Uterus (tissue), 2 donors: ENCODE measurements around the gene SEC14L1.

Experiments used
- CTCF ChIP-seq, 4 experiments: fragments of 200-600 bp in 2 of 4; fragments of 450-650 bp in 2 of 4; sonication (generic) in 2 of 4; IDR thresholded peaks; one replicate each; pipeline ENCODE4 v1.5.1; 2016 to 2019; ENCODE audit warnings: antibody characterized with exemption in 4 of 4, mild to moderate bottlenecking in 2 of 4, moderate library complexity in 1 of 4
- POLR2A ChIP-seq, 2 donors: fragments of 450-650 bp; IDR thresholded peaks; one replicate each; pipeline ENCODE4 v1.6.1; 2016; ENCODE audit warnings: antibody characterized with exemption in 2 of 2, mild to moderate bottlenecking in 1 of 2, moderate library complexity in 1 of 2

DNA sequence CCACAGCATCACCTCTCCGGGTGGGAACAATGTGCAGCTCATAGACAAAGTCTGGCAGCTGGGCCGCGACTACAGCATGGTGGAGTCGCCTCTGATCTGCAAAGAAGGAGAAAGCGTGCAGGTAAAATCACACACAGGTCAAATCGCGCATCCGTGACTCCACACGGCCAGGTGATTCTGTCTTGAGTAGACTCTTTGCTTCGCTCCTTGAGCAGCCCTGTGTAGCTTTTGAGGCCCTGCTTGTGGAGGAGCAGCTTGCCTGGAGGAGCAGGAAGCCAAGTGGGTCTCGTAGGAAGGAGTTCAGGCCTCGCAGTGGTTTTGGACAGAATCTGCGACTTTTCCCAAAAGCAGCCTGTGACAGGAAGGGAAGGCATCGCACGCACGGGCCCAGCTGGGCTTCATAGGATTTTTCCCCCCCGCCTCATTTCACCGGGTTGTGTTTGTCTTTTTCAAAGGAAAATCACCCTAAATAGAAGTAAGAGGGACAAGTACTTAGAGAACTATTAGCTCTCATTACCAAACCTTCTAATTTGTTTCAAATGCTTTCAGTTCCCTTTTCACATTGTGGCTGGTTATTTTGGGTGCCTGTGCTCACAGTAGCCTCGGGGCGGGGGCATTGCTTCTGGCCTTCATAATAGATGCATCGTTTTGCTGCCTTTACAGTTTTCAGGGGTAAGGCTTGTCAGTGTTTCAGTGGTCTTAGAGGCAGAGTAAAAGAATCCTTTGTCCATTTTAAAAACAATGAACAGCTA lies 71.5 kb downstream of the SEC14L1 start:
- TF ChIP-seq CTCF (IDR thresholded peaks at IDR 0.05), result no peak
- TF ChIP-seq POLR2A (IDR thresholded peaks at IDR 0.05), result no peak
